ENCODE data around the gene COL9A1. TPM values are rescaled to one million over a fixed set of nuclear protein-coding genes. Genes with fewer than 3 reads are reported as not detected.

Gene COL9A1
- total and polyA plus RNA-seq, 2 of the 4 experiments (the other 2 are of a cell fraction) = not detected

GRCh38 chr6:70186461-70186860 is 116.4 kb downstream of the COL9A1 start:
- no peak overlapping the region for H3K4ac ChIP-seq (ENCODE audit: low read depth, low read length)
- ATAC-seq (ENCODE audit: low read depth) (no peak), DNase-seq (no peak)
- TF ChIP-seq MAZ (IDR thresholded peaks at IDR 0.05; ENCODE audit: borderline replicate concordance, low read depth, low read length) (no peak), CTCF (conservative IDR thresholded peaks at IDR 0.05; ENCODE audit: low read depth, low read length) (no peak), NFE2L2 (IDR thresholded peaks at IDR 0.05; ENCODE audit: low read depth, low read length) (no peak), RFX5 (IDR thresholded peaks at IDR 0.05; ENCODE audit: low read depth, low read length) (no peak), CHD1 (IDR thresholded peaks at IDR 0.05; ENCODE audit: low read depth, low read length) (no peak), POLR2A (IDR thresholded peaks at IDR 0.05; ENCODE audit: low read depth, low read length) (no peak), RCOR1 (IDR thresholded peaks at IDR 0.05; ENCODE audit: insufficient replicate concordance, low read length) (no peak), MXI1 (IDR thresholded peaks at IDR 0.05; ENCODE audit: borderline replicate concordance, low read depth, low read length) (no peak)
- TF ChIP-seq, protein P1, sequence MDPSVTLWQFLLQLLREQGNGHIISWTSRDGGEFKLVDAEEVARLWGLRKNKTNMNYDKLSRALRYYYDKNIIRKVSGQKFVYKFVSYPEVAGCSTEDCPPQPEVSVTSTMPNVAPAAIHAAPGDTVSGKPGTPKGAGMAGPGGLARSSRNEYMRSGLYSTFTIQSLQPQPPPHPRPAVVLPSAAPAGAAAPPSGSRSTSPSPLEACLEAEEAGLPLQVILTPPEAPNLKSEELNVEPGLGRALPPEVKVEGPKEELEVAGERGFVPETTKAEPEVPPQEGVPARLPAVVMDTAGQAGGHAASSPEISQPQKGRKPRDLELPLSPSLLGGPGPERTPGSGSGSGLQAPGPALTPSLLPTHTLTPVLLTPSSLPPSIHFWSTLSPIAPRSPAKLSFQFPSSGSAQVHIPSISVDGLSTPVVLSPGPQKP (IDR thresholded peaks at IDR 0.05; ENCODE audit: borderline replicate concordance, low read depth, low read length) = no peak
- H3K9me1 ChIP-seq (ENCODE audit: insufficient read depth, low read length) = no peaks in the 10 kb centered on the region
- H3K27ac ChIP-seq (ENCODE audit: insufficient read depth, low read length) = no peak overlapping the region
- no peaks in the 10 kb centered on the region for H4K20me1 ChIP-seq (ENCODE audit: insufficient read depth, low read length)
- no CpG with 5 or more reads among the region's 1 CpG for WGBS, 2 experiments (ENCODE audit: extremely low coverage in 2 of 2, insufficient read length in 1 of 2)
- no peak overlapping the region for H2AFZ ChIP-seq (replicated peaks; ENCODE audit: low read length, poor library complexity)
- H2BK120ac ChIP-seq (ENCODE audit: low read depth, low read length) = no peak overlapping the region
- in situ Hi-C loops (cut with MboI; ENCODE audit: low sequenced_read_pairs) = no loop called here
- POLR2A ChIA-PET (ENCODE audit: unreplicated experiment) = no interaction called here
- intact Hi-C loops (cut with micrococcal nuclease) = no loop called here
- no peak overlapping the region for H3K4me3 ChIP-seq (ENCODE audit: insufficient read depth, low read depth, low read length)
- H3K79me1 ChIP-seq (ENCODE audit: low read depth in 1 of 2, low read length in 2 of 2) = no peaks in the 10 kb centered on the region
- H3K18ac ChIP-seq (ENCODE audit: low read depth, low read length) = no peak overlapping the region
- H3K4me2 ChIP-seq (ENCODE audit: low read depth, low read length) = no peak overlapping the region
- no TSS peak for BruUV-seq (replicated peaks)
- no peak overlapping the region for H3K23ac ChIP-seq (ENCODE audit: low read depth, low read length)
- H3K14ac ChIP-seq (replicated peaks; ENCODE audit: low read depth, low read length) = no peak overlapping the region
- no peak overlapping the region for H2AK5ac ChIP-seq (ENCODE audit: low read depth, low read length)
- no peak overlapping the region for H2BK15ac ChIP-seq (ENCODE audit: low read depth, low read length)
- H3K4me1 ChIP-seq (ENCODE audit: control insufficient read depth, insufficient read depth, low read length) = no peaks in the 10 kb centered on the region
- H3K27me3 ChIP-seq (ENCODE audit: control insufficient read depth, insufficient read depth, low read length) = no peaks in the 10 kb centered on the region
- no peaks in the 10 kb centered on the region for H3K36me3 ChIP-seq (ENCODE audit: control insufficient read depth, insufficient read depth, low read length)
- no peak overlapping the region for H4K8ac ChIP-seq (ENCODE audit: low read depth in 2 of 2, low read length in 2 of 2)
- H2BK5ac ChIP-seq (ENCODE audit: low read depth, low read length, poor library complexity, severe bottlenecking) = no peak overlapping the region
- CTCF ChIA-PET = no interaction called here
- no peak overlapping the region for H3K9ac ChIP-seq (ENCODE audit: low read depth, low read length)
- H4K91ac ChIP-seq (ENCODE audit: insufficient read depth, low read depth, low read length) = no peak overlapping the region
- no peak overlapping the region for H2AK9ac ChIP-seq (replicated peaks; ENCODE audit: low read depth, low read length, poor library complexity)
- H2BK20ac ChIP-seq (ENCODE audit: low read depth, low read length) = no peak overlapping the region
- no peak overlapping the region for H4K5ac ChIP-seq (ENCODE audit: low read depth, low read length)
- H3K56ac ChIP-seq (ENCODE audit: extremely low read depth, insufficient read depth, low read length) = no peak overlapping the region
- dilution Hi-C loops (cut with HindIII; ENCODE audit: low sequenced_read_pairs, unreplicated experiment) = no loop called here
- H3K9me3 ChIP-seq (ENCODE audit: control insufficient read depth, insufficient read depth, low read length) = no peaks in the 10 kb centered on the region
